SK-N-SH treated with all-trans-retinoic acid at 6 μM for 48 hours (cell line): Measurements from ENCODE around the gene KRT80.

ENCODE experiments used
- ATAC-seq: fragments of 200-7000 bp; cut with Tn5 transposase; 3 replicates; pipeline ENCODE4 v1.9.1; 2020; ENCODE audit warnings: mild to moderate bottlenecking, moderate library complexity
- BACH2 ChIP-seq: fragments of 250-450 bp; sonication (Bioruptor Pico); IDR thresholded peaks from 2 replicates; pipeline ENCODE4 v1.9.0; 2021; ENCODE audit warnings: mild to moderate bottlenecking, borderline replicate concordance
- CSDC2 ChIP-seq: fragments of 250-450 bp; sonication (Bioruptor Pico); IDR thresholded peaks from 2 replicates; pipeline ENCODE4 v1.5.0; 2020; ENCODE audit warnings: mild to moderate bottlenecking, moderate library complexity
- CSRNP3 ChIP-seq: fragments of 250-450 bp; sonication (Bioruptor Pico); IDR thresholded peaks from 2 replicates; pipeline ENCODE4 v1.5.1; 2021; ENCODE audit warnings: mild to moderate bottlenecking, moderate library complexity
- ESRRG ChIP-seq: fragments of 250-450 bp; sonication (Bioruptor Pico); IDR thresholded peaks from 2 replicates; pipeline ENCODE4 v1.6.1; 2021; ENCODE audit warnings: mild to moderate bottlenecking
- GLIS3 ChIP-seq: fragments of 250-450 bp; sonication (Bioruptor Pico); IDR thresholded peaks from 2 replicates; pipeline ENCODE4 v1.5.0; 2020; ENCODE audit warnings: mild to moderate bottlenecking, moderate library complexity
- ISL1 ChIP-seq: fragments of 250-450 bp; sonication (Bioruptor Pico); IDR thresholded peaks from 2 replicates; pipeline ENCODE4 v2.1.2; 2022; ENCODE audit warnings: mild to moderate bottlenecking, moderate library complexity
- PATZ1 ChIP-seq: fragments of 250-450 bp; sonication (Bioruptor Pico); IDR thresholded peaks from 2 replicates; pipeline ENCODE4 v1.8.0; 2020; ENCODE audit warnings: mild to moderate bottlenecking, moderate library complexity, borderline replicate concordance
- POU6F1 ChIP-seq: fragments of 250-450 bp; sonication (Bioruptor Pico); IDR thresholded peaks from 2 replicates; pipeline ENCODE4 v1.8.0; 2021; ENCODE audit warnings: low read depth, mild to moderate bottlenecking, moderate library complexity, borderline replicate concordance
- PPARA ChIP-seq: fragments of 250-450 bp; sonication (Bioruptor Pico); IDR thresholded peaks from 2 replicates; pipeline ENCODE4 v1.5.0; 2020; ENCODE audit warnings: mild to moderate bottlenecking, borderline replicate concordance
- SNAI2 ChIP-seq: fragments of 250-450 bp; sonication (Bioruptor Pico); IDR thresholded peaks from 2 replicates; pipeline ENCODE4 v1.5.0; 2020; ENCODE audit warnings: mild to moderate bottlenecking, moderate library complexity
- TCF4 ChIP-seq: fragments of 250-450 bp; sonication (Bioruptor Pico); IDR thresholded peaks from 2 replicates; pipeline ENCODE4 v1.8.0; 2021; ENCODE audit warnings: mild to moderate bottlenecking, moderate library complexity, borderline replicate concordance
- TOX ChIP-seq: fragments of 250-450 bp; sonication (Bioruptor Pico); IDR thresholded peaks from 2 replicates; pipeline ENCODE4 v1.8.0; 2021; ENCODE audit warnings: mild to moderate bottlenecking, moderate library complexity, borderline replicate concordance
- TSHZ2 ChIP-seq: fragments of 250-450 bp; sonication (Bioruptor Pico); IDR thresholded peaks from 2 replicates; pipeline ENCODE4 v1.5.0; 2020; ENCODE audit warnings: mild to moderate bottlenecking, moderate library complexity
- ZC3H10 ChIP-seq: fragments of 250-450 bp; sonication (Bioruptor Pico); IDR thresholded peaks from 2 replicates; pipeline ENCODE4 v1.5.1; 2021; ENCODE audit warnings: mild to moderate bottlenecking, moderate library complexity
- ZFP3 ChIP-seq: fragments of 250-450 bp; sonication (Bioruptor Pico); IDR thresholded peaks from 2 replicates; pipeline ENCODE4 v1.5.0; 2020; ENCODE audit warnings: mild to moderate bottlenecking, moderate library complexity
- ZFP30 ChIP-seq: fragments of 450-650 bp; formaldehyde crosslinking; IDR thresholded peaks from 2 replicates; pipeline ENCODE4 v1.5.0; 2022; ENCODE audit warnings: mild to moderate bottlenecking, moderate library complexity
- ZNF565 ChIP-seq: fragments of 450-650 bp; formaldehyde crosslinking; conservative IDR thresholded peaks from 2 replicates; pipeline ENCODE4 v1.5.0; 2020; ENCODE audit warnings: low read depth, mild to moderate bottlenecking, moderate library complexity
- ZNF70 ChIP-seq: fragments of 450-650 bp; formaldehyde crosslinking; IDR thresholded peaks from 2 replicates; pipeline ENCODE4 v1.5.0; 2020; ENCODE audit warnings: mild to moderate bottlenecking, moderate library complexity
- ZNF8 ChIP-seq: fragments of 450-650 bp; formaldehyde crosslinking; IDR thresholded peaks from 2 replicates; pipeline ENCODE4 v1.5.0; 2020; ENCODE audit warnings: mild to moderate bottlenecking, moderate library complexity

The KRT80 gene

GRCh38 chr12:52211716-52212585 is 20.1 kb upstream of the KRT80 start:
- no peak for TF ChIP-seq POU6F1 (CRISPR knock-in tag)
- TF ChIP-seq ZNF565 (CRISPR knock-in tag), result no peak
- no peak for ATAC-seq

GRCh38 chr12:52210925-52211650 is 19.3 kb upstream of the KRT80 start:
- TF ChIP-seq BACH2 (CRISPR knock-in tag), result no peak
- TF ChIP-seq POU6F1 (CRISPR knock-in tag), result no peak
- no peak for TF ChIP-seq SNAI2 (CRISPR knock-in tag)
- no peak for TF ChIP-seq ISL1 (CRISPR knock-in tag)
- TF ChIP-seq ZFP3 (CRISPR knock-in tag), result no peak
- TF ChIP-seq ZFP30 (CRISPR knock-in tag), result no peak
- TF ChIP-seq CSRNP3 (CRISPR knock-in tag), result no peak
- TF ChIP-seq ZNF8, result no peak
- no peak for TF ChIP-seq ZNF70 (CRISPR knock-in tag)
- no peak for TF ChIP-seq ESRRG (CRISPR knock-in tag)
- no peak for TF ChIP-seq PATZ1 (CRISPR knock-in tag)
- TF ChIP-seq TOX (CRISPR knock-in tag), result no peak
- TF ChIP-seq CSDC2, result no peak
- TF ChIP-seq PPARA (CRISPR knock-in tag), result no peak
- no peak for TF ChIP-seq ZNF565 (CRISPR knock-in tag)
- TF ChIP-seq TCF4 (CRISPR knock-in tag), result no peak
- no peak for TF ChIP-seq ZC3H10 (CRISPR knock-in tag)
- no peak for TF ChIP-seq TSHZ2 (CRISPR knock-in tag)
- no peak for TF ChIP-seq GLIS3 (CRISPR knock-in tag)
- no peak for ATAC-seq
